BJ (cell line): Measurements from ENCODE around the gene CFAP161. TPM values are rescaled to one million over a fixed set of nuclear protein-coding genes. Genes with fewer than 3 reads are reported as not detected.

Experiments used
- CTCF ChIA-PET: fragments of 350-600 bp; formaldehyde crosslinking; extraction: SDS; loops from one replicate; lab custom pipeline; 2021; ENCODE audit warnings: antibody characterized with exemption, inconsistent platforms; lab: Yijun Ruan, JAX
- POLR2A ChIA-PET: fragments of 300-600 bp; sonication (Branson Sonifier 250); formaldehyde crosslinking; extraction: SDS; loops from one replicate; lab custom pipeline; 2021; ENCODE audit warnings: antibody characterized with exemption; lab: Charles Lee
- DNase-seq: peaks from one replicate; pipeline ENCODE4 v3.0.0-alpha.2; 2011; ENCODE audit warnings: low read depth
- H3K27me3 ChIP-seq: 2 replicates; pipeline ENCODE4 v1.6.0; 2011; ENCODE audit warnings: low read length; ENCODE audit not compliant: control insufficient read depth, insufficient read depth
- H3K36me3 ChIP-seq: 2 replicates; pipeline ENCODE4 v1.5.1; 2011; ENCODE audit warnings: low read length; ENCODE audit not compliant: control insufficient read depth, insufficient read depth
- H3K4me3 ChIP-seq: 2 replicates; pipeline ENCODE4 v1.5.1; 2011; ENCODE audit warnings: low read depth, mild to moderate bottlenecking, control low read depth, low read length
- CTCF ChIP-seq: IDR thresholded peaks from 2 replicates; pipeline ENCODE4 v1.5.1; 2011; ENCODE audit warnings: low read depth, mild to moderate bottlenecking, control low read depth, inconsistent platforms, low read length, moderate library complexity; ENCODE audit not compliant: insufficient read depth
- polyA plus RNA-seq: library from polyadenylated mRNA; depleted of rRNA; stranded (reverse); fragments of >200 nt; gene quantifications from 2 replicates; pipeline ENCODE4 v1.2.3, GENCODE V29; 2011

CFAP161 gene
- polyA plus RNA-seq, 1 experiment, result not detected

GRCh38 chr15:81160312-81161159 lies 26.5 kb downstream of the CFAP161 start:
- H3K27me3 ChIP-seq, result no peaks in the 10 kb centered on the region
- no peaks in the 10 kb centered on the region for H3K36me3 ChIP-seq
- peak; percentile 71 for DNase-seq
- TF ChIP-seq CTCF, result no peak
- H3K4me3 ChIP-seq, result no peak overlapping the region
- ChIA-PET POLR2A (interaction anchor here (0.7 kb wide), 1 partner anchor 154 kb away, joined by 6 read pairs; no protein-coding TSS in a partner anchor), CTCF (interaction anchor here (0.7 to 3.2 kb wide), 7 partner anchors 14 to 742 kb away, joined by 3 to 20 read pairs (median 4); no protein-coding TSS in a partner anchor)

- H3K36me3 ChIP-seq, result no peaks in the 10 kb centered on the region
- ChIA-PET POLR2A (no interaction called here), CTCF (interaction anchor here (0.6 to 3.2 kb wide), 6 partner anchors 13 to 742 kb away, joined by 3 to 20 read pairs (median 4); no protein-coding TSS in a partner anchor)
- TF ChIP-seq CTCF, result no peak
- H3K4me3 ChIP-seq, result no peak overlapping the region
- DNase-seq, result no peak
- no peaks in the 10 kb centered on the region for H3K27me3 ChIP-seq
Observed at GRCh38 chr15:81161160-81161673, 27.1 kb downstream of the CFAP161 start.

GRCh38 chr15:81161851-81162250 lies 27.8 kb downstream of the CFAP161 start:
- ChIA-PET CTCF (interaction anchor here (0.6 to 4.2 kb wide), 4 partner anchors 83 to 114 kb away, joined by 3 to 28 read pairs (median 12); no protein-coding TSS in a partner anchor), POLR2A (no interaction called here)
- no peak for DNase-seq
- H3K4me3 ChIP-seq, result no peak overlapping the region
- no peak for TF ChIP-seq CTCF
- H3K27me3 ChIP-seq, result no peaks in the 10 kb centered on the region
- no peaks in the 10 kb centered on the region for H3K36me3 ChIP-seq

GRCh38 chr15:81163961-81164800 lies 30.1 kb downstream of the CFAP161 start:
- CTCF ChIA-PET, result interaction anchor here (0.6 to 4.2 kb wide), 9 partner anchors 8 to 585 kb away, joined by 3 to 28 read pairs (median 4); no protein-coding TSS in a partner anchor
- Histone ChIP-seq H3K4me3 (no peak overlapping the region), H3K27me3 (no peaks in the 10 kb centered on the region), H3K36me3 (no peaks in the 10 kb centered on the region)
- POLR2A ChIA-PET, result interaction anchor here (0.6 kb wide), 1 partner anchor 376 kb away, joined by 5 read pairs; no protein-coding TSS in a partner anchor
- peak; percentile 25 for DNase-seq
- peak; percentile 33; the same call in 1 of the 2 replicates for TF ChIP-seq CTCF
